H1 (cell line): ENCODE data around the gene TMEM232. TPM values are rescaled to one million over a fixed set of nuclear protein-coding genes. Genes with fewer than 3 reads are reported as not detected.

Source experiments
- CTCF ChIA-PET: fragments of 300-600 bp; sonication (Branson Sonifier 250); formaldehyde crosslinking; loops from one replicate; lab custom pipeline; 2021; ENCODE audit not compliant: partially characterized antibody; lab: Charles Lee
- POLR2A ChIA-PET: fragments of 300-600 bp; sonication (Branson Sonifier 250); formaldehyde crosslinking; loops from one replicate; lab custom pipeline; 2021; ENCODE audit warnings: inconsistent platforms; ENCODE audit not compliant: partially characterized antibody; lab: Charles Lee
- DNase-seq, 2 experiments: peaks; one replicate each; pipeline versions ENCODE4 v3.0.0 to v3.0.0-alpha.2; 2010 to 2022; ENCODE audit warnings: low spot score in 2 of 2, low read depth in 1 of 2, mixed read lengths in 1 of 2
- FAIRE-seq: peaks from 2 replicates; lab custom pipeline; 2011; peaks lifted over from hg19 to GRCh38; lab: Jason Lieb, UNC
- H2AFZ ChIP-seq: 2 replicates; pipeline ENCODE4 v1.8.1; 2012; ENCODE audit warnings: low read length, inconsistent platforms
- H2AK5ac ChIP-seq: 2 replicates; pipeline ENCODE4 v1.6.1; 2013; ENCODE audit warnings: low read depth, low read length
- H2BK120ac ChIP-seq: replicated peaks from 2 replicates; pipeline ENCODE3; 2013; ENCODE audit warnings: low read depth, low read length, inconsistent platforms
- H2BK12ac ChIP-seq: 2 replicates; pipeline ENCODE4 v1.6.1; 2013; ENCODE audit warnings: low read depth, low read length
- H2BK15ac ChIP-seq: 2 replicates; pipeline ENCODE4 v1.6.1; 2013; ENCODE audit warnings: low read length
- H2BK20ac ChIP-seq: 2 replicates; pipeline ENCODE4 v1.6.1; 2013; ENCODE audit warnings: low read length
- H2BK5ac ChIP-seq: 2 replicates; pipeline ENCODE4 v1.6.1; 2013; ENCODE audit warnings: low read depth, low read length
- H3K14ac ChIP-seq: 2 replicates; pipeline ENCODE4 v1.6.1; 2013; ENCODE audit warnings: inconsistent platforms; ENCODE audit not compliant: insufficient read length
- H3K18ac ChIP-seq: 2 replicates; pipeline ENCODE4 v1.6.1; 2013; ENCODE audit warnings: low read length; ENCODE audit errors: extremely low read depth
- H3K23ac ChIP-seq: 2 replicates; pipeline ENCODE4 v1.6.1; 2013; ENCODE audit warnings: inconsistent platforms; ENCODE audit not compliant: insufficient read length
- H3K23me2 ChIP-seq: 2 replicates; pipeline ENCODE4 v1.6.1; 2013; ENCODE audit warnings: low read depth, low read length
- H3K27ac ChIP-seq: 2 replicates; pipeline ENCODE4 v1.6.1; 2011; ENCODE audit warnings: low read depth, low read length, inconsistent platforms
- H3K27me3 ChIP-seq, 4 experiments: replicated peaks in 1 of 4; 1 replicate in 1 of 4; 2 replicates in 3 of 4; pipeline versions ENCODE4 v1.6.1 to v1.8.1; 2011 to 2013; ENCODE audit warnings: low read length in 3 of 4, mild to moderate bottlenecking in 3 of 4, inconsistent platforms in 2 of 4, mixed read lengths in 2 of 4, moderate library complexity in 1 of 4; ENCODE audit not compliant: control insufficient read depth in 3 of 4, insufficient read depth in 3 of 4; ENCODE audit errors: extremely low read depth in 1 of 4
- H3K36me3 ChIP-seq, 4 experiments: 2 replicates each; pipeline versions ENCODE4 v1.6.1 to v1.8.1; 2011 to 2013; ENCODE audit warnings: mild to moderate bottlenecking in 4 of 4, low read length in 3 of 4, moderate library complexity in 2 of 4, control low read depth in 1 of 4, inconsistent platforms in 1 of 4; ENCODE audit not compliant: insufficient read depth in 4 of 4, control insufficient read depth in 2 of 4
- H3K4ac ChIP-seq: replicated peaks from 2 replicates; pipeline ENCODE3; 2013; ENCODE audit warnings: low read length, low read depth, mixed read lengths, inconsistent platforms; ENCODE audit not compliant: insufficient read length
- H3K4me1 ChIP-seq, 4 experiments: replicated peaks in 1 of 4; 1 replicate in 1 of 4; 2 replicates in 3 of 4; pipeline versions ENCODE4 v1.6.1 to v1.8.1; 2011 to 2013; ENCODE audit warnings: low read length in 3 of 4, inconsistent platforms in 2 of 4, mixed read lengths in 1 of 4; ENCODE audit not compliant: insufficient read depth in 4 of 4, control insufficient read depth in 3 of 4
- H3K4me2 ChIP-seq, 2 experiments: 2 replicates each; pipeline versions ENCODE4 v1.6.1 to v1.8.1; 2011 to 2013; ENCODE audit warnings: low read depth in 2 of 2, low read length in 2 of 2, control low read depth in 1 of 2, inconsistent platforms in 1 of 2, mild to moderate bottlenecking in 1 of 2; ENCODE audit not compliant: insufficient read depth in 1 of 2
- H3K4me3 ChIP-seq, 4 experiments: fragments of 200-600, 300-600 bp in 1 of 4; sonication (generic), shearing (Covaris generic), sonication (Bioruptor Twin) in 1 of 4; 2 replicates each; pipeline versions ENCODE4 v1.5.1 to v1.8.1; 2011 to 2016; ENCODE audit warnings: low read length in 4 of 4, low read depth in 3 of 4, control low read depth in 2 of 4, inconsistent platforms in 2 of 4, mild to moderate bottlenecking in 2 of 4, mixed read lengths in 1 of 4, moderate library complexity in 1 of 4; ENCODE audit not compliant: insufficient read depth in 2 of 4; ENCODE audit errors: extremely low read depth in 1 of 4
- H3K56ac ChIP-seq: replicated peaks from 2 replicates; pipeline ENCODE3; 2013; ENCODE audit warnings: low read depth, mild to moderate bottlenecking, mixed read lengths, low read length, inconsistent platforms; ENCODE audit not compliant: insufficient read length
- H3K79me1 ChIP-seq: 2 replicates; pipeline ENCODE4 v1.6.1; 2013; ENCODE audit warnings: low read depth, low read length, control low read depth
- H3K79me2 ChIP-seq, 2 experiments: 2 replicates each; pipeline versions ENCODE4 v1.6.1 to v1.8.1; 2012 to 2013; ENCODE audit warnings: low read length in 2 of 2, mild to moderate bottlenecking in 2 of 2, inconsistent platforms in 1 of 2; ENCODE audit not compliant: insufficient read depth in 2 of 2, control insufficient read depth in 1 of 2
- H3K9ac ChIP-seq, 4 experiments: replicated peaks in 1 of 4; 1 replicate in 1 of 4; 2 replicates in 3 of 4; pipeline versions ENCODE4 v1.6.1 to v1.8.1; 2011 to 2013; ENCODE audit warnings: low read depth in 3 of 4, low read length in 3 of 4, control low read depth in 2 of 4, mild to moderate bottlenecking in 2 of 4, moderate library complexity in 2 of 4, inconsistent platforms in 1 of 4; ENCODE audit errors: extremely low read depth in 1 of 4
- H3K9me3 ChIP-seq, 2 experiments: 2 replicates each; pipeline versions ENCODE4 v1.6.1 to v1.8.1; 2012 to 2013; ENCODE audit warnings: mild to moderate bottlenecking in 2 of 2, moderate library complexity in 2 of 2, control low read depth in 1 of 2, inconsistent platforms in 1 of 2, low read depth in 1 of 2, low read length in 1 of 2, mixed read lengths in 1 of 2; ENCODE audit not compliant: insufficient read depth in 2 of 2
- H4K20me1 ChIP-seq, 2 experiments: replicated peaks in 1 of 2; 2 replicates each; pipeline versions ENCODE3 to v1.8.1; 2011 to 2013; ENCODE audit warnings: inconsistent platforms in 2 of 2, low read length in 2 of 2, mild to moderate bottlenecking in 1 of 2; ENCODE audit not compliant: insufficient read depth in 2 of 2, control insufficient read depth in 1 of 2
- H4K5ac ChIP-seq: 2 replicates; pipeline ENCODE4 v1.6.1; 2013; ENCODE audit warnings: low read length, low read depth, mixed read lengths, inconsistent platforms; ENCODE audit not compliant: insufficient read length
- H4K8ac ChIP-seq: 2 replicates; pipeline ENCODE4 v1.8.0; 2013; ENCODE audit warnings: mild to moderate bottlenecking, moderate library complexity, low read length, inconsistent platforms; ENCODE audit not compliant: insufficient read depth; ENCODE audit errors: extremely low read depth
- H4K91ac ChIP-seq: replicated peaks from 2 replicates; pipeline ENCODE3; 2013; ENCODE audit warnings: low read length, mixed read lengths, inconsistent platforms; ENCODE audit not compliant: insufficient read length
- CTCF ChIP-seq, 3 experiments: IDR thresholded peaks; 1 replicate in 2 of 3; 2 replicates in 1 of 3; pipeline versions ENCODE4 v1.5.1 to v1.6.1; 2011; ENCODE audit warnings: low read length in 3 of 3, mild to moderate bottlenecking in 3 of 3, inconsistent platforms in 2 of 3, low read depth in 1 of 3, moderate library complexity in 1 of 3; ENCODE audit not compliant: insufficient read depth in 1 of 3; ENCODE audit errors: control extremely low read depth in 1 of 3
- EZH2 ChIP-seq: fragments of 200-600 bp; sonication (generic); IDR thresholded peaks from 2 replicates; pipeline ENCODE4 v1.7.1; 2012; ENCODE audit warnings: low read depth, mild to moderate bottlenecking, moderate library complexity, low read length, inconsistent platforms; ENCODE audit not compliant: severe bottlenecking
- GTF2F1 ChIP-seq: IDR thresholded peaks from 2 replicates; pipeline ENCODE4 v1.6.1; 2012; ENCODE audit warnings: low read depth, low read length, improper control_type of control experiment, borderline replicate concordance
- NRF1 ChIP-seq: IDR thresholded peaks from 2 replicates; pipeline ENCODE4 v1.6.1; 2011; ENCODE audit warnings: mild to moderate bottlenecking, low read depth, low read length, improper control_type of control experiment
- PHF8 ChIP-seq: fragments of 200-600 bp; sonication (generic); conservative IDR thresholded peaks from 2 replicates; pipeline ENCODE4 v1.7.1; 2012; ENCODE audit warnings: low read depth, mild to moderate bottlenecking, inconsistent platforms, low read length, moderate library complexity
- POLR2AphosphoS5 ChIP-seq: IDR thresholded peaks from 2 replicates; pipeline ENCODE4 v1.6.1; 2011; ENCODE audit warnings: low read depth, low read length
- RBBP5 ChIP-seq: IDR thresholded peaks from 2 replicates; pipeline ENCODE4 v1.7.1; 2012; ENCODE audit warnings: low read depth, mild to moderate bottlenecking, inconsistent platforms, low read length, moderate library complexity, borderline replicate concordance
- SIX5 ChIP-seq: IDR thresholded peaks from 2 replicates; pipeline ENCODE4 v1.6.1; 2011; ENCODE audit warnings: mild to moderate bottlenecking, low read depth, low read length
- SP2 ChIP-seq: IDR thresholded peaks from 2 replicates; pipeline ENCODE4 v1.6.1; 2012; ENCODE audit warnings: mild to moderate bottlenecking, low read length, inconsistent platforms
- SUZ12 ChIP-seq: fragments of 200-600 bp; sonication (generic); IDR thresholded peaks from 2 replicates; pipeline ENCODE4 v1.6.1; 2012; ENCODE audit warnings: mild to moderate bottlenecking, inconsistent platforms, low read length, moderate library complexity, mixed read lengths
- whole genome bisulfite sequencing, 2 experiments: shearing (Covaris generic) in 1 of 2; methylation state at CpG; one replicate each; pipeline versions ENCODE4 v1.1.6 to v1.1.7; 2013 to 2015; ENCODE audit warnings: low lambda C conversion rate in 2 of 2, mixed read lengths in 2 of 2, inconsistent platforms in 1 of 2, low coverage in 1 of 2, missing lambda C conversion rate in 1 of 2; ENCODE audit not compliant: insufficient replicate concordance in 2 of 2, insufficient coverage in 1 of 2, insufficient read length in 1 of 2; ENCODE audit errors: extremely low coverage in 1 of 2, missing lambda C conversion rate in 1 of 2; 5-methylcytosine and 5-hydroxymethylcytosine counted together
- polyA plus RNA-seq, 7 experiments: library from polyadenylated mRNA; depleted of rRNA in 3 of 7; stranded (reverse) in 5 of 7; unstranded in 2 of 7; fragments of >200 nt in 5 of 7; fragments of 200-250 nt in 2 of 7; gene quantifications; 1 replicate in 5 of 7; 2 replicates in 1 of 7; 4 replicates in 1 of 7; pipeline versions ENCODE4 v1.2.1 to v1.2.3, GENCODE V29; 2011 to 2013; ENCODE audit warnings: missing spikeins in 2 of 7, mixed read lengths in 2 of 7
- total RNA-seq: library from RNA; stranded (reverse); fragmentation: NEBNext Ultra II Directional; extraction: Animal tissue kit (Norgen Biotek cat#: 25700); gene quantifications from 2 replicates; pipeline ENCODE4 v1.2.1, GENCODE V29; 2021
- TF ChIP-seq, protein P1 (sequence below): IDR thresholded peaks from 2 replicates; pipeline ENCODE4 v1.6.1; 2011; ENCODE audit warnings: low read length, improper control_type of control experiment

Gene TMEM232
- total and polyA plus RNA-seq, 2 of the 8 experiments (the other 6 are each of a cell fraction or from before 2014, with no cell fraction given), result 0.38 to 1.3 TPM

GRCh38 chr5:110753600-110753999 lies 27.1 kb upstream of the TMEM232 start:
- Histone ChIP-seq H2BK12ac (no peak overlapping the region), H2BK120ac (no peak overlapping the region), H2AK5ac (no peak overlapping the region), H3K9me3 (no peaks in the 10 kb centered on the region), H3K23me2 (no peaks in the 10 kb centered on the region), H3K9ac (no peak overlapping the region), H3K4me3 (no peak overlapping the region), H3K79me2 (no peaks in the 10 kb centered on the region), H3K4me1 (no peaks in the 10 kb centered on the region), H3K23ac (no peak overlapping the region), H4K20me1 (no peaks in the 10 kb centered on the region), H2BK20ac (no peak overlapping the region), H3K79me1 (no peaks in the 10 kb centered on the region), H3K56ac (no peak overlapping the region), H4K91ac (no peak overlapping the region), H2BK15ac (no peak overlapping the region), H4K8ac (no peak overlapping the region), H3K36me3 (peaks cover 0 to 6% (median 0%) of the 10 kb centered on the region in 4 experiments; a peak in 2 of 8 replicates), H3K14ac (no peak overlapping the region), H4K5ac (no peak overlapping the region), H3K18ac (no peak overlapping the region), H2AFZ (no peak overlapping the region), H3K27me3 (no peaks in the 10 kb centered on the region), H3K27ac (no peak overlapping the region), H3K4ac (no peak overlapping the region), H2BK5ac (no peak overlapping the region), H3K4me2 (no peak overlapping the region)
- POLR2A ChIA-PET, result no interaction called here
- FAIRE-seq (no peak), DNase-seq (no peak)
- 94% methylated on average over 2 of the region's 2 CpGs; no CpG with 5 or more reads in 1 of the 2 experiments for WGBS, 2 experiments
- CTCF ChIA-PET, result no interaction called here
- TF ChIP-seq SUZ12, result no peak
- TF ChIP-seq CTCF (IDR thresholded peaks at IDR 0.05; ENCODE audit: control extremely low read depth in 1 of 3, insufficient read depth in 1 of 3, low read depth in 1 of 3, low read length in 3 of 3), result no peak
- TF ChIP-seq RBBP5, result no peak
- TF ChIP-seq PHF8, result no peak
- no peak for TF ChIP-seq GTF2F1
- TF ChIP-seq SIX5, result no peak
- no peak for TF ChIP-seq NRF1
- no peak for TF ChIP-seq EZH2
- TF ChIP-seq POLR2AphosphoS5, result no peak
- TF ChIP-seq, protein P1, sequence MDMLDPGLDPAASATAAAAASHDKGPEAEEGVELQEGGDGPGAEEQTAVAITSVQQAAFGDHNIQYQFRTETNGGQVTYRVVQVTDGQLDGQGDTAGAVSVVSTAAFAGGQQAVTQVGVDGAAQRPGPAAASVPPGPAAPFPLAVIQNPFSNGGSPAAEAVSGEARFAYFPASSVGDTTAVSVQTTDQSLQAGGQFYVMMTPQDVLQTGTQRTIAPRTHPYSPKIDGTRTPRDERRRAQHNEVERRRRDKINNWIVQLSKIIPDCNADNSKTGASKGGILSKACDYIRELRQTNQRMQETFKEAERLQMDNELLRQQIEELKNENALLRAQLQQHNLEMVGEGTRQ, result no peak
- no peak for TF ChIP-seq SP2
